ENCODE data around the gene FAM3D. TPM values are rescaled to one million over a fixed set of nuclear protein-coding genes. Genes with fewer than 3 reads are reported as not detected.

FAM3D gene
- total and polyA plus RNA-seq, 2 of the 8 experiments (the other 6 are each of a cell fraction or from before 2014, with no cell fraction given): not detected

- Histone ChIP-seq H3K4ac (replicated peaks; ENCODE audit: insufficient read length, low read depth, low read length) (no peak overlapping the region), H2BK15ac (ENCODE audit: low read length) (no peak overlapping the region), H3K27me3 (replicated peaks in 1 of 4; ENCODE audit: control insufficient read depth in 3 of 4, extremely low read depth in 1 of 4, insufficient read depth in 3 of 4, low read length in 3 of 4) (peaks cover 12 to 35% (median 24%) of the 10 kb centered on the region in 4 experiments), H4K20me1 (replicated peaks in 1 of 2; ENCODE audit: control insufficient read depth in 1 of 2, insufficient read depth in 2 of 2, low read length in 2 of 2) (peaks cover 0 to 2% of the 10 kb centered on the region in 2 experiments), H2BK120ac (replicated peaks; ENCODE audit: low read depth, low read length) (no peak overlapping the region), H4K5ac (ENCODE audit: insufficient read length, low read depth, low read length) (no peak overlapping the region), H4K8ac (ENCODE audit: extremely low read depth, insufficient read depth, low read length) (no peak overlapping the region), H3K27ac (ENCODE audit: low read depth, low read length) (no peak overlapping the region), H3K79me2 (ENCODE audit: control insufficient read depth in 1 of 2, insufficient read depth in 2 of 2, low read length in 2 of 2) (no peaks in the 10 kb centered on the region), H3K23ac (ENCODE audit: insufficient read length) (no peak overlapping the region), H3K9me3 (ENCODE audit: insufficient read depth in 2 of 2, low read depth in 1 of 2, low read length in 1 of 2) (peaks cover 0 to 2% of the 10 kb centered on the region in 2 experiments; a peak in 1 of 4 replicates), H3K4me1 (replicated peaks in 1 of 4; ENCODE audit: control insufficient read depth in 3 of 4, insufficient read depth in 4 of 4, low read length in 3 of 4) (no peaks in the 10 kb centered on the region; a peak in 2 of 7 replicates), H3K79me1 (ENCODE audit: low read depth, low read length) (no peaks in the 10 kb centered on the region), H3K36me3 (ENCODE audit: control insufficient read depth in 2 of 4, insufficient read depth in 4 of 4, low read length in 3 of 4) (no peaks in the 10 kb centered on the region), H4K91ac (replicated peaks; ENCODE audit: insufficient read length, low read length) (no peak overlapping the region), H3K4me2 (ENCODE audit: insufficient read depth in 1 of 2, low read depth in 2 of 2, low read length in 2 of 2) (no peak overlapping the region), H3K18ac (ENCODE audit: extremely low read depth, low read length) (no peak overlapping the region), H3K4me3 (ENCODE audit: extremely low read depth in 1 of 4, insufficient read depth in 2 of 4, low read depth in 3 of 4, low read length in 4 of 4) (no peak overlapping the region), H2BK12ac (ENCODE audit: low read depth, low read length) (no peak overlapping the region), H2BK20ac (ENCODE audit: low read length) (no peak overlapping the region), H2AFZ (ENCODE audit: low read length) (no peak overlapping the region), H3K14ac (ENCODE audit: insufficient read length) (no peak overlapping the region), H2BK5ac (ENCODE audit: low read depth, low read length) (no peak overlapping the region), H3K9ac (replicated peaks in 1 of 4; ENCODE audit: extremely low read depth in 1 of 4, low read depth in 3 of 4, low read length in 3 of 4) (no peak overlapping the region), H3K56ac (replicated peaks; ENCODE audit: insufficient read length, low read depth, low read length) (no peak overlapping the region), H3K23me2 (ENCODE audit: low read depth, low read length) (no peaks in the 10 kb centered on the region), H2AK5ac (ENCODE audit: low read depth, low read length) (no peak overlapping the region)
- no peak for DNase-seq (ENCODE audit: low read depth in 1 of 2, low spot score in 2 of 2)
- WGBS, 2 experiments (ENCODE audit: extremely low coverage in 1 of 2, insufficient coverage in 1 of 2, insufficient read length in 1 of 2, insufficient replicate concordance in 2 of 2, low coverage in 1 of 2, low lambda C conversion rate in 2 of 2, missing lambda C conversion rate in 1 of 2): 88% methylated on average over 4 of the region's 4 CpGs; no CpG with 5 or more reads in 1 of the 2 experiments
- ChIA-PET POLR2A (ENCODE audit: partially characterized antibody) (interaction anchor here (1.0 kb wide), 1 partner anchor 53 kb away, joined by 3 read pairs; no protein-coding TSS in a partner anchor), CTCF (ENCODE audit: partially characterized antibody) (interaction anchor here (0.7 to 25.1 kb wide), 12 partner anchors 10 to 422 kb away, joined by 3 to 994 read pairs (median 4); partner anchors contain the start of gene FAM107A)
- TF ChIP-seq YY1 (IDR thresholded peaks at IDR 0.05; ENCODE audit: low read depth, low read length) (no peak), POLR2AphosphoS5 (IDR thresholded peaks at IDR 0.05; ENCODE audit: low read depth, low read length) (no peak), POU5F1 (IDR thresholded peaks at IDR 0.05; ENCODE audit: low read depth, low read length) (no peak), RNF2 (IDR thresholded peaks at IDR 0.05; ENCODE audit: borderline replicate concordance, low read depth, low read length, missing control alignments, poor library complexity, severe bottlenecking) (no peak), ZNF274 (IDR thresholded peaks at IDR 0.05; ENCODE audit: borderline replicate concordance, extremely low read depth, low read length) (no peak), CHD2 (IDR thresholded peaks at IDR 0.05; ENCODE audit: low read length) (no peak), RBBP5 (IDR thresholded peaks at IDR 0.05; ENCODE audit: borderline replicate concordance, low read depth, low read length) (no peak), EGR1 (IDR thresholded peaks at IDR 0.05; ENCODE audit: borderline replicate concordance, low read depth, low read length) (no peak), JUN (IDR thresholded peaks at IDR 0.05; ENCODE audit: low read depth, low read length) (no peak), SIN3A (conservative IDR thresholded peaks at IDR 0.05 in 1 of 2, IDR thresholded peaks at IDR 0.05 in 1 of 2; ENCODE audit: low read depth in 1 of 2, low read length in 2 of 2) (no peak), CREB1 (IDR thresholded peaks at IDR 0.05) (no peak), CBX5 (IDR thresholded peaks at IDR 0.05; ENCODE audit: low read depth, low read length) (no peak)
- TF ChIP-seq, protein P1, sequence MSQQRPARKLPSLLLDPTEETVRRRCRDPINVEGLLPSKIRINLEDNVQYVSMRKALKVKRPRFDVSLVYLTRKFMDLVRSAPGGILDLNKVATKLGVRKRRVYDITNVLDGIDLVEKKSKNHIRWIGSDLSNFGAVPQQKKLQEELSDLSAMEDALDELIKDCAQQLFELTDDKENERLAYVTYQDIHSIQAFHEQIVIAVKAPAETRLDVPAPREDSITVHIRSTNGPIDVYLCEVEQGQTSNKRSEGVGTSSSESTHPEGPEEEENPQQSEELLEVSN (IDR thresholded peaks at IDR 0.05): no peak
- no peak for FAIRE-seq
These were observed 23.7 kb downstream of the FAM3D start for GRCh38 chr3:58642846-58643245.
